DND-41 (cell line): ENCODE results near the gene LDLRAP1.

Experiments used
- EZH2 ChIP-seq: IDR thresholded peaks from 3 replicates; pipeline ENCODE4 v1.6.1; 2012; ENCODE audit warnings: borderline replicate concordance, low read depth, mild to moderate bottlenecking, moderate library complexity, low read length, inconsistent platforms; ENCODE audit not compliant: severe bottlenecking
- TF ChIP-seq, protein P1 (sequence below): IDR thresholded peaks from 2 replicates; pipeline ENCODE4 v1.5.1; 2012; ENCODE audit warnings: borderline replicate concordance, low read length, moderate library complexity, mild to moderate bottlenecking; ENCODE audit not compliant: poor library complexity, severe bottlenecking; ENCODE audit errors: extremely low read depth

- TF ChIP-seq, protein P1, sequence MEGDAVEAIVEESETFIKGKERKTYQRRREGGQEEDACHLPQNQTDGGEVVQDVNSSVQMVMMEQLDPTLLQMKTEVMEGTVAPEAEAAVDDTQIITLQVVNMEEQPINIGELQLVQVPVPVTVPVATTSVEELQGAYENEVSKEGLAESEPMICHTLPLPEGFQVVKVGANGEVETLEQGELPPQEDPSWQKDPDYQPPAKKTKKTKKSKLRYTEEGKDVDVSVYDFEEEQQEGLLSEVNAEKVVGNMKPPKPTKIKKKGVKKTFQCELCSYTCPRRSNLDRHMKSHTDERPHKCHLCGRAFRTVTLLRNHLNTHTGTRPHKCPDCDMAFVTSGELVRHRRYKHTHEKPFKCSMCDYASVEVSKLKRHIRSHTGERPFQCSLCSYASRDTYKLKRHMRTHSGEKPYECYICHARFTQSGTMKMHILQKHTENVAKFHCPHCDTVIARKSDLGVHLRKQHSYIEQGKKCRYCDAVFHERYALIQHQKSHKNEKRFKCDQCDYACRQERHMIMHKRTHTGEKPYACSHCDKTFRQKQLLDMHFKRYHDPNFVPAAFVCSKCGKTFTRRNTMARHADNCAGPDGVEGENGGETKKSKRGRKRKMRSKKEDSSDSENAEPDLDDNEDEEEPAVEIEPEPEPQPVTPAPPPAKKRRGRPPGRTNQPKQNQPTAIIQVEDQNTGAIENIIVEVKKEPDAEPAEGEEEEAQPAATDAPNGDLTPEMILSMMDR: no peak
- no peak for TF ChIP-seq EZH2
Observed at GRCh38 chr1:25519624-25520023, 23.8 kb upstream of the LDLRAP1 start.
